Mucosa of descending colon (tissue), 3 donors: ENCODE results near the gene KDR. TPM values are rescaled to one million over a fixed set of nuclear protein-coding genes. Genes with fewer than 3 reads are reported as not detected.

Experiments
- ATAC-seq: fragments of 200-7000 bp; cut with Tn5 transposase; one replicate; pipeline ENCODE4 v1.9.1; 2020; ENCODE audit warnings: mild to moderate bottlenecking, moderate library complexity
- DNase-seq, 3 donors: peaks; one replicate each; pipeline ENCODE4 v3.0.0-alpha.2; 2020
- H3K36me3 ChIP-seq: fragments of 200-600 bp; one replicate; pipeline ENCODE4 v1.8.0; 2021; ENCODE audit warnings: low read depth, mild to moderate bottlenecking
- H3K4me1 ChIP-seq: fragments of 200-600 bp; one replicate; pipeline ENCODE4 v1.8.0; 2021; ENCODE audit warnings: low read depth, mild to moderate bottlenecking
- H3K4me3 ChIP-seq: fragments of 200-600 bp; one replicate; pipeline ENCODE4 v1.8.0; 2021; ENCODE audit warnings: mild to moderate bottlenecking
- H3K9me3 ChIP-seq: fragments of 200-600 bp; one replicate; pipeline ENCODE4 v1.8.0; 2021; ENCODE audit warnings: mild to moderate bottlenecking
- intact Hi-C, 2 donors: fragments of 100-400 bp; cut with DNase I in 1 of 2; cut with micrococcal nuclease in 1 of 2; formaldehyde crosslinking; loops; one replicate each; pipeline versions ENCODE4 v1.11.0 to v1.11.1; 2022; cut with DNase I, micrococcal nuclease
- total RNA-seq, 3 donors: library from RNA; stranded (reverse); fragmentation: NEBNext Ultra II Directional in 2 of 3; extraction: Animal tissue kit (Norgen Biotek cat#: 25700) in 2 of 3; gene quantifications; one replicate each; pipeline versions ENCODE4 v1.2.1 to v1.2.4, GENCODE V29; 2021 to 2023
- TF ChIP-seq, protein P1 (sequence below): fragments of 200-600 bp; IDR thresholded peaks from one replicate; pipeline ENCODE4 v1.8.0; 2022; ENCODE audit warnings: antibody characterized with exemption, mild to moderate bottlenecking
- donor health status: DM: no; HTN: no; CAD: no; lungs with moderate emphysema.
- donor health status: DM: no; HTN: no; CAD: no.
- donor health status: DM: no; HTN: yes; CAD: no.

The KDR gene
- total RNA-seq, 3 donors from 2014 or later, result 2.4 to 5.8 (median 5.1) TPM

DNA sequence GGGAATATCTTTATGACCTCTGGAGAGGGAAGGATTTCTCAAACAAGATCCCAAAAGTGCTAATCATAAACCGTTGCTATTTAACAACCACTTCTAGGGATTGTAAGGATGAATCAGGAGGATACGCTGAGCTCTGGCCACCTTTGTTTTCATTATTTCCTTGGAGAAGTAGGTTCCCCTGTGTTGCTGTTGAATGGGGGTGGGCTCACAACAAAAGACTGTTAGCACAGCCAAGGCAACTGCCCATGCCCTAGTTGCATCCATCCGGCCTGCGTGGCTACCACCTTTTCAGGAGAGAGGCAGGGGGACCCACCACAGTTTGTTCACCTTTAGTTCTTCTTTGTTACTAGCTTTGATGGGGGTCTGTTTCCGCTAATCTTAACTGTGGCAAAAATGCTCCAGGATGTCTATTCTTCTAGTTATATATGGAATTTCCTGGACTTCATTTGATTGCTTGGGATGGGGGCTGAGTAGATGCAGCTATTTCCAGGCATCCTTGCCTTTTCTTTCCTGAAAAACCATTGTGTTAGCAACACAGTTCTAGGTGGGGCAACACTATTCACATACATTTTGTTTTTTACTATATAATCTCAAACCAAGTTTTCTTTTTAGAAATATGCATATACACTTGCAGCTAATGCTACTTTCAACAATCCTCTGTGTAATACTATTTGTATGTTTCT, 95.4 kb downstream of the KDR start:
- intact Hi-C loops, result no loop called here
- DNase-seq (no peak), ATAC-seq (no peak)
- Histone ChIP-seq H3K36me3 (no peaks in the 10 kb centered on the region), H3K9me3 (no peaks in the 10 kb centered on the region), H3K4me3 (no peak overlapping the region), H3K4me1 (no peaks in the 10 kb centered on the region)
- TF ChIP-seq, protein P1, sequence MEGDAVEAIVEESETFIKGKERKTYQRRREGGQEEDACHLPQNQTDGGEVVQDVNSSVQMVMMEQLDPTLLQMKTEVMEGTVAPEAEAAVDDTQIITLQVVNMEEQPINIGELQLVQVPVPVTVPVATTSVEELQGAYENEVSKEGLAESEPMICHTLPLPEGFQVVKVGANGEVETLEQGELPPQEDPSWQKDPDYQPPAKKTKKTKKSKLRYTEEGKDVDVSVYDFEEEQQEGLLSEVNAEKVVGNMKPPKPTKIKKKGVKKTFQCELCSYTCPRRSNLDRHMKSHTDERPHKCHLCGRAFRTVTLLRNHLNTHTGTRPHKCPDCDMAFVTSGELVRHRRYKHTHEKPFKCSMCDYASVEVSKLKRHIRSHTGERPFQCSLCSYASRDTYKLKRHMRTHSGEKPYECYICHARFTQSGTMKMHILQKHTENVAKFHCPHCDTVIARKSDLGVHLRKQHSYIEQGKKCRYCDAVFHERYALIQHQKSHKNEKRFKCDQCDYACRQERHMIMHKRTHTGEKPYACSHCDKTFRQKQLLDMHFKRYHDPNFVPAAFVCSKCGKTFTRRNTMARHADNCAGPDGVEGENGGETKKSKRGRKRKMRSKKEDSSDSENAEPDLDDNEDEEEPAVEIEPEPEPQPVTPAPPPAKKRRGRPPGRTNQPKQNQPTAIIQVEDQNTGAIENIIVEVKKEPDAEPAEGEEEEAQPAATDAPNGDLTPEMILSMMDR, result no peak

DNA sequence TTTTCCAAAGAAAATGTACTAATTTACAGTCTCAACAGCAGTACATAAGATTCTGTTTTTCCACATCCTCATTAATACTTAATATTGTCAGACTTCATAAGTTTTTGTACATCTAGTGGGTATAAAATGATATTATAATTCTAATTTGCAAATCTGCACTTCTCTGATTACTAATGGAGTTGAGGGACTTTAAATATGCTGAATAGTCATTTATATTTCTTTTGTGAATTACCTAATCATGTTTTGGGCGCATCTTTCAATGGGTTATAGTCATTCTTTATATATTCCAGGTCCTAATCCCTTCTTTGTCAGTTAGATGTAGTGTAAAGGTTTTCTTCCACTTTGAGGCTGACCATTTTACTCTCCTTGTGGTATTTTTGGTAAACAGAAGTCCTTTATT, 96.1 kb downstream of the KDR start:
- ATAC-seq (no peak), DNase-seq (no peak)
- Histone ChIP-seq H3K4me1 (no peaks in the 10 kb centered on the region), H3K9me3 (no peaks in the 10 kb centered on the region), H3K4me3 (no peak overlapping the region), H3K36me3 (no peaks in the 10 kb centered on the region)
- TF ChIP-seq, protein P1, result no peak
- intact Hi-C loops, result no loop called here

Other genes starting within 250 kb of the KDR start
- gene SRD5A3, start 220.6 kb upstream of the KDR start, total RNA-seq, result 10 to 100 TPM in 2 of 3 donors, 1 to 10 TPM in 1; 5.9 to 14.7 (median 14.0) TPM